Endothelial cell of umbilical vein (primary cell): ENCODE results near the gene SPDEF. TPM values are rescaled to one million over a fixed set of nuclear protein-coding genes. Genes with fewer than 3 reads are reported as not detected.

Experiments used
- BruUV-seq: library from RNA; stranded (reverse); fragments of 400-500 nt; replicated peaks from 2 replicates; lab custom pipeline; 2021; lab: Mats Ljungman, UMichigan
- CTCF ChIA-PET: fragments of 300-600, 350-600 bp; sonication (Branson Sonifier 250); formaldehyde crosslinking; loops from one replicate; lab custom pipeline; 2021; ENCODE audit warnings: antibody characterized with exemption, inconsistent platforms; lab: Charles Lee
- POLR2A ChIA-PET: fragments of 300-600, 350-600 bp; sonication (Branson Sonifier 250); formaldehyde crosslinking; loops from one replicate; lab custom pipeline; 2021; ENCODE audit warnings: antibody characterized with exemption, inconsistent platforms; lab: Charles Lee
- DNase-seq: peaks from one replicate; pipeline ENCODE4 v3.0.0-alpha.2; 2011; ENCODE audit warnings: low read depth, low spot score
- FAIRE-seq: peaks from 2 replicates; lab custom pipeline; 2011; peaks lifted over from hg19 to GRCh38; lab: Jason Lieb, UNC
- H2AFZ ChIP-seq: 2 replicates; pipeline ENCODE4 v1.6.0; 2012; ENCODE audit warnings: low read depth, low read length, control low read depth, inconsistent platforms
- H3K27ac ChIP-seq: 2 replicates; pipeline ENCODE4 v1.5.1; 2011; ENCODE audit warnings: low read depth, mild to moderate bottlenecking, control low read depth, low read length, moderate library complexity; ENCODE audit not compliant: insufficient read depth
- H3K27me3 ChIP-seq, 2 experiments: 2 replicates each; pipeline versions ENCODE4 v1.6.0 to v1.6.1; 2011; ENCODE audit warnings: low read length in 2 of 2, mixed read lengths in 1 of 2; ENCODE audit not compliant: control insufficient read depth in 2 of 2, insufficient read depth in 2 of 2
- H3K36me3 ChIP-seq, 2 experiments: 2 replicates in 1 of 2; 3 replicates in 1 of 2; pipeline ENCODE4 v1.5.1; 2011; ENCODE audit warnings: low read length in 2 of 2, mild to moderate bottlenecking in 1 of 2, moderate library complexity in 1 of 2; ENCODE audit not compliant: control insufficient read depth in 2 of 2, insufficient read depth in 2 of 2; ENCODE audit errors: extremely low read depth in 1 of 2
- H3K4me1 ChIP-seq: 3 replicates; pipeline ENCODE4 v1.5.1; 2011; ENCODE audit warnings: mild to moderate bottlenecking, low read length; ENCODE audit not compliant: control insufficient read depth, insufficient read depth; ENCODE audit errors: extremely low read depth
- H3K4me2 ChIP-seq: 2 replicates; pipeline ENCODE4 v1.6.1; 2011; ENCODE audit warnings: low read length, control low read depth, mixed read lengths; ENCODE audit not compliant: insufficient read depth
- H3K4me3 ChIP-seq, 3 experiments: fragments of 200-600 bp in 1 of 3; sonication (generic), shearing (Covaris generic) in 1 of 3; replicated peaks in 1 of 3; 2 replicates each; pipeline ENCODE4 v1.5.1; 2011 to 2016; ENCODE audit warnings: control low read depth in 3 of 3, low read length in 3 of 3, mild to moderate bottlenecking in 2 of 3, inconsistent platforms in 1 of 3, low read depth in 1 of 3, moderate library complexity in 1 of 3; ENCODE audit not compliant: insufficient read depth in 1 of 3
- H3K79me2 ChIP-seq: 2 replicates; pipeline ENCODE4 v1.6.0; 2012; ENCODE audit warnings: low read length, inconsistent platforms; ENCODE audit not compliant: control insufficient read depth, insufficient read depth
- H3K9ac ChIP-seq: replicated peaks from 2 replicates; pipeline ENCODE3; 2011; ENCODE audit warnings: low read length, control low read depth; ENCODE audit not compliant: insufficient read depth; ENCODE audit errors: extremely low read depth
- H3K9me1 ChIP-seq: replicated peaks from 3 replicates; pipeline ENCODE4 v1.6.0; 2011; ENCODE audit warnings: mild to moderate bottlenecking, low read length; ENCODE audit not compliant: control insufficient read depth, insufficient read depth; ENCODE audit errors: extremely low read depth
- H3K9me3 ChIP-seq: replicated peaks from 2 replicates; pipeline ENCODE4 v1.5.1; 2012; ENCODE audit warnings: low read length, inconsistent platforms; ENCODE audit not compliant: control insufficient read depth, insufficient read depth
- H4K20me1 ChIP-seq: replicated peaks from 2 replicates; pipeline ENCODE3; 2011; ENCODE audit warnings: mild to moderate bottlenecking, low read length; ENCODE audit not compliant: control insufficient read depth, insufficient read depth; ENCODE audit errors: extremely low read depth
- EZH2 ChIP-seq: IDR thresholded peaks from 2 replicates; pipeline ENCODE4 v1.6.1; 2012; ENCODE audit warnings: borderline replicate concordance, low read depth, mild to moderate bottlenecking, moderate library complexity, low read length, inconsistent platforms; ENCODE audit not compliant: severe bottlenecking
- FOS ChIP-seq: IDR thresholded peaks from 2 replicates; pipeline ENCODE4 v1.6.1; 2011; ENCODE audit warnings: mild to moderate bottlenecking, low read length, moderate library complexity, borderline replicate concordance; ENCODE audit not compliant: insufficient read depth
- GATA2 ChIP-seq: IDR thresholded peaks from 2 replicates; pipeline ENCODE4 v1.7.0; 2011; ENCODE audit warnings: low read depth, mild to moderate bottlenecking, moderate library complexity, mixed read lengths, low read length; ENCODE audit not compliant: insufficient read length, insufficient read depth
- JUN ChIP-seq: IDR thresholded peaks from 2 replicates; pipeline ENCODE4 v1.6.1; 2011; ENCODE audit warnings: borderline replicate concordance, low read depth; ENCODE audit not compliant: insufficient read length, insufficient read depth
- MYC ChIP-seq: IDR thresholded peaks from one replicate; pipeline ENCODE4 v1.6.1; 2011; ENCODE audit warnings: mild to moderate bottlenecking, low read depth, low read length
- POLR2A ChIP-seq: IDR thresholded peaks from 2 replicates; pipeline ENCODE4 v1.6.1; 2012; ENCODE audit warnings: low read depth, mild to moderate bottlenecking, control low read depth, low read length
- POLR2AphosphoS5 ChIP-seq: IDR thresholded peaks from 2 replicates; pipeline ENCODE4 v1.6.1; 2012; ENCODE audit warnings: low read depth, mild to moderate bottlenecking, control low read depth, low read length, moderate library complexity; ENCODE audit not compliant: insufficient read depth
- dilution Hi-C: fragments of 300-500 bp; cut with MboI; formaldehyde crosslinking; loops from one replicate; pipeline ENCODE4 v1.15.0; 2019; ENCODE audit warnings: low sequenced_read_pairs; ENCODE audit not compliant: extremely low pct_ligation_motif_present
- intact Hi-C: fragments of 100-400 bp; cut with micrococcal nuclease; formaldehyde crosslinking; loops from one replicate; pipeline ENCODE4 v1.10.0; 2022
- polyA plus RNA-seq, 4 experiments: library from polyadenylated mRNA; depleted of rRNA in 3 of 4; stranded (reverse) in 3 of 4; unstranded in 1 of 4; fragments of >200 nt; gene quantifications; 2 replicates each; pipeline versions ENCODE4 v1.2.1 to v1.2.3, GENCODE V29; 2011 to 2012; ENCODE audit warnings: missing spikeins in 1 of 4
- total RNA-seq: library from RNA; stranded (reverse); gene quantifications from 2 replicates; pipeline ENCODE4 v1.2.3, GENCODE V29; 2021
- TF ChIP-seq, protein P1 (sequence below), 2 donors: IDR thresholded peaks; 1 replicate in 1 of 2; 2 replicates in 1 of 2; pipeline ENCODE4 v1.5.1; 2011; ENCODE audit warnings: low read length in 2 of 2, mild to moderate bottlenecking in 2 of 2, moderate library complexity in 2 of 2, control low read depth in 1 of 2, inconsistent platforms in 1 of 2, low read depth in 1 of 2; ENCODE audit not compliant: insufficient read depth in 1 of 2; ENCODE audit errors: extremely low read depth in 1 of 2
- TF ChIP-seq, protein P2 (sequence below): IDR thresholded peaks from 2 replicates; pipeline ENCODE4 v1.6.1; 2011; ENCODE audit not compliant: insufficient read depth, insufficient read length

Gene SPDEF
- total and polyA plus RNA-seq, 2 donors (not counting 3 experiments of a cell fraction or from before 2014, with no cell fraction given), result not detected

DNA sequence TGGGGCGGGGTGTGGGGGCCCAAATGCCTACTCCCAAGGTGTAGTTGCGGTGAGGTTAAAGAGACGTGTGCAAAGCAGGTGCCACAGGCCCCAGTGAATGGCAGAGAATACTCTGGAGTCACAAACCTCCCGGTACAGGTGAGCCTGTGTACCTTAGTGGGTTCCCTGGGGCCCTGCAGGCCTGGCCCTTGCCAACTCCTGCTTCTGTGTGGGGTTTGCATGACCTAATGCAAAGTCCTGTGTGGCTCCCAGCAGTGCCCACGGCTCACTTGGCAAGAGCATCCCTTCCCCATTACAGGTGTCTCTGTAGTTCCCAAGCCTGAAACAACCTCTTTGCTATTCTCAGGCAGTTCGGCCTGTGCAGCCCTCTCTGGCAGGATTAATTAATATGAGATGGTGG is 17.5 kb downstream of the SPDEF start:
- POLR2A ChIA-PET, result no interaction called here
- Histone ChIP-seq H4K20me1 (no peaks in the 10 kb centered on the region), H3K27me3 (no peaks in the 10 kb centered on the region), H3K9me1 (no peaks in the 10 kb centered on the region), H3K9me3 (no peaks in the 10 kb centered on the region), H3K27ac (no peak overlapping the region), H3K36me3 (no peaks in the 10 kb centered on the region), H2AFZ (no peak overlapping the region), H3K9ac (no peak overlapping the region), H3K4me1 (peaks cover 5% of the 10 kb centered on the region), H3K4me2 (no peak overlapping the region), H3K79me2 (no peaks in the 10 kb centered on the region), H3K4me3 (no peak overlapping the region)
- intact Hi-C loops, result no loop called here
- dilution Hi-C loops, result no loop called here
- DNase-seq, result no peak
- CTCF ChIA-PET, result interaction anchor here (1.3 kb wide), 1 partner anchor 16 kb away, joined by 3 read pairs; no protein-coding TSS in a partner anchor
- BruUV-seq, result no TSS peak
- no peak for FAIRE-seq
- TF ChIP-seq, protein P1, sequence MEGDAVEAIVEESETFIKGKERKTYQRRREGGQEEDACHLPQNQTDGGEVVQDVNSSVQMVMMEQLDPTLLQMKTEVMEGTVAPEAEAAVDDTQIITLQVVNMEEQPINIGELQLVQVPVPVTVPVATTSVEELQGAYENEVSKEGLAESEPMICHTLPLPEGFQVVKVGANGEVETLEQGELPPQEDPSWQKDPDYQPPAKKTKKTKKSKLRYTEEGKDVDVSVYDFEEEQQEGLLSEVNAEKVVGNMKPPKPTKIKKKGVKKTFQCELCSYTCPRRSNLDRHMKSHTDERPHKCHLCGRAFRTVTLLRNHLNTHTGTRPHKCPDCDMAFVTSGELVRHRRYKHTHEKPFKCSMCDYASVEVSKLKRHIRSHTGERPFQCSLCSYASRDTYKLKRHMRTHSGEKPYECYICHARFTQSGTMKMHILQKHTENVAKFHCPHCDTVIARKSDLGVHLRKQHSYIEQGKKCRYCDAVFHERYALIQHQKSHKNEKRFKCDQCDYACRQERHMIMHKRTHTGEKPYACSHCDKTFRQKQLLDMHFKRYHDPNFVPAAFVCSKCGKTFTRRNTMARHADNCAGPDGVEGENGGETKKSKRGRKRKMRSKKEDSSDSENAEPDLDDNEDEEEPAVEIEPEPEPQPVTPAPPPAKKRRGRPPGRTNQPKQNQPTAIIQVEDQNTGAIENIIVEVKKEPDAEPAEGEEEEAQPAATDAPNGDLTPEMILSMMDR (IDR thresholded peaks at IDR 0.05; ENCODE audit: extremely low read depth in 1 of 2, insufficient read depth in 1 of 2, low read depth in 1 of 2, low read length in 2 of 2), result no peak
- TF ChIP-seq JUN, result no peak
- no peak for TF ChIP-seq EZH2
- TF ChIP-seq, protein P2, sequence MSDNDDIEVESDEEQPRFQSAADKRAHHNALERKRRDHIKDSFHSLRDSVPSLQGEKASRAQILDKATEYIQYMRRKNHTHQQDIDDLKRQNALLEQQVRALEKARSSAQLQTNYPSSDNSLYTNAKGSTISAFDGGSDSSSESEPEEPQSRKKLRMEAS, result no peak
- TF ChIP-seq GATA2, result no peak
- TF ChIP-seq POLR2AphosphoS5, result no peak
- no peak for TF ChIP-seq POLR2A
- no peak for TF ChIP-seq MYC
- no peak for TF ChIP-seq FOS
